Right atrium auricular region (tissue), 2 donors: ENCODE results near the gene SPATS2L. TPM values are rescaled to one million over a fixed set of nuclear protein-coding genes. Genes with fewer than 3 reads are reported as not detected.
A peak's percentile ranks its signal among the peaks of the same experiment; 100 is the strongest.

ENCODE experiments used
- DNase-seq: peaks from one replicate; pipeline ENCODE4 v3.0.0-alpha.2; 2019; ENCODE audit warnings: low spot score
- H3K27ac ChIP-seq, 2 donors: fragments of 200-600 bp; sonication (generic); 1 replicate in 1 of 2; 2 replicates in 1 of 2; pipeline ENCODE4 v1.5.1; 2016 to 2019
- H3K27me3 ChIP-seq, 2 donors: fragments of 200-600 bp; sonication (generic); one replicate each; pipeline versions ENCODE4 v1.5.1 to v1.6.0; 2017 to 2019
- H3K36me3 ChIP-seq: fragments of 200-600 bp; sonication (generic); one replicate; pipeline ENCODE4 v1.5.1; 2016
- H3K4me1 ChIP-seq, 2 donors: fragments of 200-600 bp; sonication (generic); one replicate each; pipeline versions ENCODE4 v1.5.1 to v1.6.0; 2017 to 2019
- H3K4me3 ChIP-seq, 2 donors: fragments of 200-600 bp; sonication (generic); 1 replicate in 1 of 2; 2 replicates in 1 of 2; pipeline ENCODE4 v1.5.1; 2017 to 2019; ENCODE audit warnings: mild to moderate bottlenecking in 1 of 2, moderate library complexity in 1 of 2
- H3K9me3 ChIP-seq, 2 donors: fragments of 200-600 bp; sonication (generic); one replicate each; pipeline ENCODE4 v1.5.1; 2019
- CTCF ChIP-seq, 2 donors: fragments of 200-600 bp; sonication (generic); IDR thresholded peaks; one replicate each; pipeline ENCODE4 v1.5.1; 2019; ENCODE audit warnings: antibody characterized with exemption in 2 of 2
- total RNA-seq, 2 donors: library from RNA; depleted of rRNA; stranded (reverse); fragments of >200 nt; gene quantifications; one replicate each; pipeline ENCODE4 v1.1.0, GENCODE V29; 2016

SPATS2L gene
- total RNA-seq, 2 donors from 2014 or later, result 103 to 126 TPM

- peaks cover 0 to 44% of the 10 kb centered on the region in 2 donors for H3K4me1 ChIP-seq
- H3K27ac ChIP-seq, result no peak overlapping the region
- TF ChIP-seq CTCF (IDR thresholded peaks at IDR 0.05), result no peak
- no peak for DNase-seq
- no peaks in the 10 kb centered on the region for H3K27me3 ChIP-seq
- H3K4me3 ChIP-seq, result no peak overlapping the region
- no peaks in the 10 kb centered on the region for H3K9me3 ChIP-seq
- H3K36me3 ChIP-seq, result no peaks in the 10 kb centered on the region
These were observed 43.4 kb downstream of the SPATS2L start for GRCh38 chr2:200349868-200350267.

- H3K27ac ChIP-seq, result no peak overlapping the region
- H3K4me1 ChIP-seq, result peaks cover 0 to 39% of the 10 kb centered on the region in 2 donors
- no peak for DNase-seq
- no peaks in the 10 kb centered on the region for H3K27me3 ChIP-seq
- no peaks in the 10 kb centered on the region for H3K9me3 ChIP-seq
- H3K4me3 ChIP-seq, result no peak overlapping the region
- no peaks in the 10 kb centered on the region for H3K36me3 ChIP-seq
- TF ChIP-seq CTCF (IDR thresholded peaks at IDR 0.05), result no peak
These were observed 44.4 kb downstream of the SPATS2L start for GRCh38 chr2:200350850-200351285.

- no peak overlapping the region for H3K4me3 ChIP-seq
- TF ChIP-seq CTCF (IDR thresholded peaks at IDR 0.05), result no peak
- no peaks in the 10 kb centered on the region for H3K27me3 ChIP-seq
- no peak overlapping the region for H3K27ac ChIP-seq
- DNase-seq, result no peak
- H3K9me3 ChIP-seq, result no peaks in the 10 kb centered on the region
- H3K4me1 ChIP-seq, result peaks cover 0 to 37% of the 10 kb centered on the region in 2 donors
- no peaks in the 10 kb centered on the region for H3K36me3 ChIP-seq
These were observed 45.3 kb downstream of the SPATS2L start for GRCh38 chr2:200351815-200352214.

DNA sequence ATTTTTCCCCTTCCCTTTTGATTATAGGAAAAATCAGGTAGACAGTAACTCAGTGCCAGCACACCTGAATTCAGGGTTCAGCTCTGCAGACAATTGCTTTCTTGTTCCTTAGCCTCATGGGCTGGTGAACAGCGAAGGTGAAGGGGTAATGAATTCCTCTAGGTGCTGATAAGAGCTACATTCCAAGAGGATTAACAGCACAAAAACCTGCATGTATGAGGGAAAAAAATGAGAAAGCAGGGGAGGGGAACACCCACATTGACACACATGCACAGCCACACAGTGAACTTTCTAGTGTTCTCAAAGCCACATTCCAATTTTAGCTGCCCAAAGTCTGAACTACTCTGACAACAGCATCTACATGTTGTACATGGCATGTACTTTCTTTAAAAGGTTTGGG is 46.1 kb downstream of the SPATS2L start:
- Histone ChIP-seq H3K36me3 (no peaks in the 10 kb centered on the region), H3K9me3 (no peaks in the 10 kb centered on the region), H3K4me3 (no peak overlapping the region), H3K27me3 (no peaks in the 10 kb centered on the region), H3K27ac (peak overlapping the region in 1 of 2 donors; percentile 9), H3K4me1 (peaks cover 0 to 44% of the 10 kb centered on the region in 2 donors)
- no peak for DNase-seq
- no peak for TF ChIP-seq CTCF (IDR thresholded peaks at IDR 0.05)

DNA sequence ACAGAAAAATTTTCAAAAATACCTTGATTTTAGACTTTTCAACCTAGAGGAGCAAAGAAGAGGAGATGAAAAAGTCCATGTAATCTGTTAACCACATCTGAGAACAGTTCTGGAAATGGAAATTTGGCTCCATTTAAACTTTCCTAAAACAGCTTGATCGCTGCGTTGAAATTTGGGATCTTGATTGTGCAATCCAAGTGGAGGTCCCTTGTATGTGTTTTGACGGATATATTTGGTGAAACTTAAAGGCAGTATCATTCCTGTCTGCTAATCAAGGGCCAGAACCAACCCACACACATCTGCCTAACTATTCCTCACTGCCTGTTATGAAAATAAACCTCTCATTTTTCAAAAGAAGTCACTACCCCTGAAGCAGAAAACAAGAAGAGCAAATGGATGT is 46.6 kb downstream of the SPATS2L start:
- no peak for TF ChIP-seq CTCF (IDR thresholded peaks at IDR 0.05)
- Histone ChIP-seq H3K27me3 (no peaks in the 10 kb centered on the region), H3K27ac (peak overlapping the region in 1 of 2 donors; percentile 9), H3K4me1 (peaks cover 0 to 46% of the 10 kb centered on the region in 2 donors), H3K36me3 (no peaks in the 10 kb centered on the region), H3K9me3 (no peaks in the 10 kb centered on the region), H3K4me3 (no peak overlapping the region)
- no peak for DNase-seq

DNA sequence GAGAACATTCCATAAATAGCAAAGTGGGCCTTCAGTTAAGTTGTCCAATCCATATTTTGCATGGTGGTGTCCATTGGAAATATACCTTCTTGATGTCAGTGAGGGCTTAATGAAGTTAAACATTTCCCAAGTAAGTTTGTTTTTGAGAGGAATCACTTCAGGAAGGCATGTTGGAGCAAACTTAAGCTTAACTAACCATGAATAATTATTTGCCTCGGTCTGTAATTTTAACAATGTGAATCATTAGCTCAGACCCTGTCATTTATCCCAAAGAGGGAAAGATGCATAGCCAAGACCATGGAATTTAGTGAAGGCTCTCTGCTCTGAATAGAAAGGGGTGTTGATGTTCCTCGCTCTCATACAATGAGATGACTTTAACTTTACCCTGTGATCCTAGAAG is 47.4 kb downstream of the SPATS2L start:
- peaks cover 0 to 40% of the 10 kb centered on the region in 2 donors for H3K4me1 ChIP-seq

More for the DNA sequence above, 47.4 kb downstream of the SPATS2L start:
- no peak for TF ChIP-seq CTCF (IDR thresholded peaks at IDR 0.05)
- Histone ChIP-seq H3K27me3 (no peaks in the 10 kb centered on the region), H3K9me3 (no peaks in the 10 kb centered on the region), H3K27ac (no peak overlapping the region), H3K36me3 (no peaks in the 10 kb centered on the region), H3K4me3 (no peak overlapping the region)
- DNase-seq, result no peak
